H1 (cell line): ENCODE measurements around the gene PHAX. TPM values are rescaled to one million over a fixed set of nuclear protein-coding genes. Genes with fewer than 3 reads are reported as not detected.

Experiments
- CTCF ChIA-PET: fragments of 300-600 bp; sonication (Branson Sonifier 250); formaldehyde crosslinking; loops from one replicate; lab custom pipeline; 2021; ENCODE audit not compliant: partially characterized antibody; lab: Charles Lee
- POLR2A ChIA-PET: fragments of 300-600 bp; sonication (Branson Sonifier 250); formaldehyde crosslinking; loops from one replicate; lab custom pipeline; 2021; ENCODE audit warnings: inconsistent platforms; ENCODE audit not compliant: partially characterized antibody; lab: Charles Lee
- DNase-seq, 2 experiments: peaks; one replicate each; pipeline versions ENCODE4 v3.0.0 to v3.0.0-alpha.2; 2010 to 2022; ENCODE audit warnings: low spot score in 2 of 2, low read depth in 1 of 2, mixed read lengths in 1 of 2
- FAIRE-seq: peaks from 2 replicates; lab custom pipeline; 2011; peaks lifted over from hg19 to GRCh38; lab: Jason Lieb, UNC
- H2AFZ ChIP-seq: 2 replicates; pipeline ENCODE4 v1.8.1; 2012; ENCODE audit warnings: low read length, inconsistent platforms
- H2AK5ac ChIP-seq: 2 replicates; pipeline ENCODE4 v1.6.1; 2013; ENCODE audit warnings: low read depth, low read length
- H2BK120ac ChIP-seq: replicated peaks from 2 replicates; pipeline ENCODE3; 2013; ENCODE audit warnings: low read depth, low read length, inconsistent platforms
- H2BK12ac ChIP-seq: 2 replicates; pipeline ENCODE4 v1.6.1; 2013; ENCODE audit warnings: low read depth, low read length
- H2BK15ac ChIP-seq: 2 replicates; pipeline ENCODE4 v1.6.1; 2013; ENCODE audit warnings: low read length
- H2BK20ac ChIP-seq: 2 replicates; pipeline ENCODE4 v1.6.1; 2013; ENCODE audit warnings: low read length
- H2BK5ac ChIP-seq: 2 replicates; pipeline ENCODE4 v1.6.1; 2013; ENCODE audit warnings: low read depth, low read length
- H3K14ac ChIP-seq: 2 replicates; pipeline ENCODE4 v1.6.1; 2013; ENCODE audit warnings: inconsistent platforms; ENCODE audit not compliant: insufficient read length
- H3K18ac ChIP-seq: 2 replicates; pipeline ENCODE4 v1.6.1; 2013; ENCODE audit warnings: low read length; ENCODE audit errors: extremely low read depth
- H3K23ac ChIP-seq: 2 replicates; pipeline ENCODE4 v1.6.1; 2013; ENCODE audit warnings: inconsistent platforms; ENCODE audit not compliant: insufficient read length
- H3K23me2 ChIP-seq: 2 replicates; pipeline ENCODE4 v1.6.1; 2013; ENCODE audit warnings: low read depth, low read length
- H3K27ac ChIP-seq: 2 replicates; pipeline ENCODE4 v1.6.1; 2011; ENCODE audit warnings: low read depth, low read length, inconsistent platforms
- H3K27me3 ChIP-seq, 4 experiments: replicated peaks in 1 of 4; 1 replicate in 1 of 4; 2 replicates in 3 of 4; pipeline versions ENCODE4 v1.6.1 to v1.8.1; 2011 to 2013; ENCODE audit warnings: low read length in 3 of 4, mild to moderate bottlenecking in 3 of 4, inconsistent platforms in 2 of 4, mixed read lengths in 2 of 4, moderate library complexity in 1 of 4; ENCODE audit not compliant: control insufficient read depth in 3 of 4, insufficient read depth in 3 of 4; ENCODE audit errors: extremely low read depth in 1 of 4
- H3K36me3 ChIP-seq, 4 experiments: 2 replicates each; pipeline versions ENCODE4 v1.6.1 to v1.8.1; 2011 to 2013; ENCODE audit warnings: mild to moderate bottlenecking in 4 of 4, low read length in 3 of 4, moderate library complexity in 2 of 4, control low read depth in 1 of 4, inconsistent platforms in 1 of 4; ENCODE audit not compliant: insufficient read depth in 4 of 4, control insufficient read depth in 2 of 4
- H3K4ac ChIP-seq: replicated peaks from 2 replicates; pipeline ENCODE3; 2013; ENCODE audit warnings: low read length, low read depth, mixed read lengths, inconsistent platforms; ENCODE audit not compliant: insufficient read length
- H3K4me1 ChIP-seq, 4 experiments: replicated peaks in 1 of 4; 1 replicate in 1 of 4; 2 replicates in 3 of 4; pipeline versions ENCODE4 v1.6.1 to v1.8.1; 2011 to 2013; ENCODE audit warnings: low read length in 3 of 4, inconsistent platforms in 2 of 4, mixed read lengths in 1 of 4; ENCODE audit not compliant: insufficient read depth in 4 of 4, control insufficient read depth in 3 of 4
- H3K4me2 ChIP-seq, 2 experiments: 2 replicates each; pipeline versions ENCODE4 v1.6.1 to v1.8.1; 2011 to 2013; ENCODE audit warnings: low read depth in 2 of 2, low read length in 2 of 2, control low read depth in 1 of 2, inconsistent platforms in 1 of 2, mild to moderate bottlenecking in 1 of 2; ENCODE audit not compliant: insufficient read depth in 1 of 2
- H3K4me3 ChIP-seq, 4 experiments: fragments of 200-600, 300-600 bp in 1 of 4; sonication (generic), shearing (Covaris generic), sonication (Bioruptor Twin) in 1 of 4; 2 replicates each; pipeline versions ENCODE4 v1.5.1 to v1.8.1; 2011 to 2016; ENCODE audit warnings: low read length in 4 of 4, low read depth in 3 of 4, control low read depth in 2 of 4, inconsistent platforms in 2 of 4, mild to moderate bottlenecking in 2 of 4, mixed read lengths in 1 of 4, moderate library complexity in 1 of 4; ENCODE audit not compliant: insufficient read depth in 2 of 4; ENCODE audit errors: extremely low read depth in 1 of 4
- H3K56ac ChIP-seq: replicated peaks from 2 replicates; pipeline ENCODE3; 2013; ENCODE audit warnings: low read depth, mild to moderate bottlenecking, mixed read lengths, low read length, inconsistent platforms; ENCODE audit not compliant: insufficient read length
- H3K79me1 ChIP-seq: 2 replicates; pipeline ENCODE4 v1.6.1; 2013; ENCODE audit warnings: low read depth, low read length, control low read depth
- H3K79me2 ChIP-seq, 2 experiments: 2 replicates each; pipeline versions ENCODE4 v1.6.1 to v1.8.1; 2012 to 2013; ENCODE audit warnings: low read length in 2 of 2, mild to moderate bottlenecking in 2 of 2, inconsistent platforms in 1 of 2; ENCODE audit not compliant: insufficient read depth in 2 of 2, control insufficient read depth in 1 of 2
- H3K9ac ChIP-seq, 4 experiments: replicated peaks in 1 of 4; 1 replicate in 1 of 4; 2 replicates in 3 of 4; pipeline versions ENCODE4 v1.6.1 to v1.8.1; 2011 to 2013; ENCODE audit warnings: low read depth in 3 of 4, low read length in 3 of 4, control low read depth in 2 of 4, mild to moderate bottlenecking in 2 of 4, moderate library complexity in 2 of 4, inconsistent platforms in 1 of 4; ENCODE audit errors: extremely low read depth in 1 of 4
- H3K9me3 ChIP-seq, 2 experiments: 2 replicates each; pipeline versions ENCODE4 v1.6.1 to v1.8.1; 2012 to 2013; ENCODE audit warnings: mild to moderate bottlenecking in 2 of 2, moderate library complexity in 2 of 2, control low read depth in 1 of 2, inconsistent platforms in 1 of 2, low read depth in 1 of 2, low read length in 1 of 2, mixed read lengths in 1 of 2; ENCODE audit not compliant: insufficient read depth in 2 of 2
- H4K20me1 ChIP-seq, 2 experiments: replicated peaks in 1 of 2; 2 replicates each; pipeline versions ENCODE3 to v1.8.1; 2011 to 2013; ENCODE audit warnings: inconsistent platforms in 2 of 2, low read length in 2 of 2, mild to moderate bottlenecking in 1 of 2; ENCODE audit not compliant: insufficient read depth in 2 of 2, control insufficient read depth in 1 of 2
- H4K5ac ChIP-seq: 2 replicates; pipeline ENCODE4 v1.6.1; 2013; ENCODE audit warnings: low read length, low read depth, mixed read lengths, inconsistent platforms; ENCODE audit not compliant: insufficient read length
- H4K8ac ChIP-seq: 2 replicates; pipeline ENCODE4 v1.8.0; 2013; ENCODE audit warnings: mild to moderate bottlenecking, moderate library complexity, low read length, inconsistent platforms; ENCODE audit not compliant: insufficient read depth; ENCODE audit errors: extremely low read depth
- H4K91ac ChIP-seq: replicated peaks from 2 replicates; pipeline ENCODE3; 2013; ENCODE audit warnings: low read length, mixed read lengths, inconsistent platforms; ENCODE audit not compliant: insufficient read length
- BRCA1 ChIP-seq: IDR thresholded peaks from 2 replicates; pipeline ENCODE4 v1.6.1; 2012; ENCODE audit warnings: low read depth, low read length, improper control_type of control experiment
- CREB1 ChIP-seq: IDR thresholded peaks from 2 replicates; pipeline ENCODE4 v1.6.1; 2012; ENCODE audit warnings: inconsistent platforms
- CTBP2 ChIP-seq: IDR thresholded peaks from 2 replicates; pipeline ENCODE4 v1.7.0; 2011; ENCODE audit warnings: borderline replicate concordance, mild to moderate bottlenecking, moderate library complexity, mixed read lengths, low read length; ENCODE audit not compliant: insufficient read depth, insufficient read length
- EP300 ChIP-seq, 2 experiments: IDR thresholded peaks; 1 replicate in 1 of 2; 2 replicates in 1 of 2; pipeline ENCODE4 v1.6.1; 2011 to 2012; ENCODE audit warnings: low read depth in 2 of 2, low read length in 2 of 2, mild to moderate bottlenecking in 2 of 2, borderline replicate concordance in 1 of 2, inconsistent platforms in 1 of 2, moderate library complexity in 1 of 2
- MAFK ChIP-seq: IDR thresholded peaks from 2 replicates; pipeline ENCODE4 v1.6.1; 2012; ENCODE audit warnings: low read depth, mild to moderate bottlenecking, improper control_type of control experiment, low read length
- POU5F1 ChIP-seq: IDR thresholded peaks from 2 replicates; pipeline ENCODE4 v1.6.1; 2011; ENCODE audit warnings: low read depth, mild to moderate bottlenecking, low read length, moderate library complexity
- RAD21 ChIP-seq, 2 experiments: IDR thresholded peaks in 1 of 2; conservative IDR thresholded peaks in 1 of 2; 2 replicates each; pipeline ENCODE4 v1.6.1; 2011; ENCODE audit warnings: low read depth in 2 of 2, low read length in 2 of 2, improper control_type of control experiment in 1 of 2, inconsistent platforms in 1 of 2, mild to moderate bottlenecking in 1 of 2, moderate library complexity in 1 of 2
- RFX5 ChIP-seq: IDR thresholded peaks from 2 replicates; pipeline ENCODE4 v1.6.1; 2011; ENCODE audit warnings: low read depth, low read length, improper control_type of control experiment, borderline replicate concordance
- SAP30 ChIP-seq: fragments of 300-600 bp; sonication (generic); IDR thresholded peaks from 2 replicates; pipeline ENCODE4 v1.7.1; 2012; ENCODE audit warnings: low read length, moderate library complexity, mild to moderate bottlenecking, inconsistent platforms; ENCODE audit not compliant: insufficient read depth, insufficient replicate concordance
- TAF1 ChIP-seq: IDR thresholded peaks from 2 replicates; pipeline ENCODE4 v1.6.1; 2011; ENCODE audit warnings: mild to moderate bottlenecking, low read depth, low read length
- WGBS, 2 experiments: shearing (Covaris generic) in 1 of 2; methylation state at CpG; one replicate each; pipeline versions ENCODE4 v1.1.6 to v1.1.7; 2013 to 2015; ENCODE audit warnings: low lambda C conversion rate in 2 of 2, mixed read lengths in 2 of 2, inconsistent platforms in 1 of 2, low coverage in 1 of 2, missing lambda C conversion rate in 1 of 2; ENCODE audit not compliant: insufficient replicate concordance in 2 of 2, insufficient coverage in 1 of 2, insufficient read length in 1 of 2; ENCODE audit errors: extremely low coverage in 1 of 2, missing lambda C conversion rate in 1 of 2; 5-methylcytosine and 5-hydroxymethylcytosine counted together
- polyA plus RNA-seq, 7 experiments: library from polyadenylated mRNA; depleted of rRNA in 3 of 7; stranded (reverse) in 5 of 7; unstranded in 2 of 7; fragments of >200 nt in 5 of 7; fragments of 200-250 nt in 2 of 7; gene quantifications; 1 replicate in 5 of 7; 2 replicates in 1 of 7; 4 replicates in 1 of 7; pipeline versions ENCODE4 v1.2.1 to v1.2.3, GENCODE V29; 2011 to 2013; ENCODE audit warnings: missing spikeins in 2 of 7, mixed read lengths in 2 of 7
- total RNA-seq: library from RNA; stranded (reverse); fragmentation: NEBNext Ultra II Directional; extraction: Animal tissue kit (Norgen Biotek cat#: 25700); gene quantifications from 2 replicates; pipeline ENCODE4 v1.2.1, GENCODE V29; 2021
- TF ChIP-seq, protein P1 (sequence below): IDR thresholded peaks from 2 replicates; pipeline ENCODE4 v1.6.1; 2011; ENCODE audit warnings: low read depth, mild to moderate bottlenecking, low read length; ENCODE audit not compliant: insufficient read depth

Gene PHAX
- total and polyA plus RNA-seq, 2 of the 8 experiments (the other 6 are each of a cell fraction or from before 2014, with no cell fraction given), result 32.1 to 59.5 TPM

DNA sequence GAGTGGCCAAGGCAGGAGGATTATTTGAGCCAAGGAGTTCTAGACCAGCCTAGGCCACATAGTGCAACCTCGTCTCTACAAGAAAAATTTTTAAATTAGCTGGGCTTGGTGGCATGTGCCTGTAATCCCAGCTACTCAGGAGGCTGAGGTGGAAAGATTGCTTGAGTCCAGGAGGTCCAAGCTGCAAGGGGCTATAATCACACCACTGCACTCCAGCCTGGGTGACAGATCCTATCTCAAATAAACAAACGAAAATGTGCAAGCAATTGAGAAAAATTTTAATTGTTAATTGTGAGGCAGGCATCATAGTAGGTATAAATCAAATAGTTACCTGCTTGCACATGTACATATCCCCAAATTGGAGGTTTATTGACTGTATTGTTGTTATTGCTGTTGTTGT lies 21.0 kb upstream of the PHAX start:
- 90% methylated on average over 2 of the region's 2 CpGs; no CpG with 5 or more reads in 1 of the 2 experiments for WGBS, 2 experiments
- H3K14ac ChIP-seq, result no peak overlapping the region
- H3K4me2 ChIP-seq, result no peak overlapping the region
- TF ChIP-seq BRCA1, result no peak
- no peak for TF ChIP-seq TAF1
- TF ChIP-seq CTBP2, result no peak
- no peak for TF ChIP-seq CREB1
- no peak for TF ChIP-seq RFX5
- TF ChIP-seq MAFK, result no peak
- TF ChIP-seq RAD21 (IDR thresholded peaks at IDR 0.05 in 1 of 2, conservative IDR thresholded peaks at IDR 0.05 in 1 of 2; ENCODE audit: low read depth in 2 of 2, low read length in 2 of 2), result no peak
- no peak for TF ChIP-seq SAP30
- TF ChIP-seq POU5F1, result no peak
- TF ChIP-seq, protein P1, sequence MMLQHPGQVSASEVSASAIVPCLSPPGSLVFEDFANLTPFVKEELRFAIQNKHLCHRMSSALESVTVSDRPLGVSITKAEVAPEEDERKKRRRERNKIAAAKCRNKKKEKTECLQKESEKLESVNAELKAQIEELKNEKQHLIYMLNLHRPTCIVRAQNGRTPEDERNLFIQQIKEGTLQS, result no peak
- no peak for TF ChIP-seq EP300 (IDR thresholded peaks at IDR 0.05; ENCODE audit: borderline replicate concordance in 1 of 2, low read depth in 2 of 2, low read length in 2 of 2)
- no peaks in the 10 kb centered on the region for H3K79me2 ChIP-seq
- no peak overlapping the region for H2AK5ac ChIP-seq
- H2BK20ac ChIP-seq, result no peak overlapping the region
- no peaks in the 10 kb centered on the region for H3K79me1 ChIP-seq
- DNase-seq (no peak), FAIRE-seq (no peak)
- no peak overlapping the region for H2AFZ ChIP-seq
- no peak overlapping the region for H2BK5ac ChIP-seq
- H3K27me3 ChIP-seq, result no peaks in the 10 kb centered on the region
- no peak overlapping the region for H3K18ac ChIP-seq
- H4K20me1 ChIP-seq, result no peaks in the 10 kb centered on the region
- no peak overlapping the region for H4K5ac ChIP-seq
- H2BK120ac ChIP-seq, result no peak overlapping the region
- no peak overlapping the region for H4K91ac ChIP-seq
- no peak overlapping the region for H3K56ac ChIP-seq
- no peak overlapping the region for H4K8ac ChIP-seq
- peaks cover 27 to 87% (median 66%) of the 10 kb centered on the region in 4 experiments for H3K36me3 ChIP-seq
- no peak overlapping the region for H3K9ac ChIP-seq
- POLR2A ChIA-PET, result interaction anchor here (0.7 to 3.1 kb wide), 7 partner anchors 10 to 87 kb away, joined by 3 to 12 read pairs (median 7); partner anchors contain the start of gene ALDH7A1
- no peak overlapping the region for H3K27ac ChIP-seq
- H3K4me3 ChIP-seq, result no peak overlapping the region
- H3K23ac ChIP-seq, result no peak overlapping the region
- CTCF ChIA-PET, result interaction anchor here (1.0 to 1.9 kb wide), 5 partner anchors 10 to 285 kb away, joined by 4 to 12 read pairs (median 4); partner anchors contain the start of genes ALDH7A1 and PHAX
- no peaks in the 10 kb centered on the region for H3K4me1 ChIP-seq
- H2BK12ac ChIP-seq, result no peak overlapping the region
- no peak overlapping the region for H3K4ac ChIP-seq
- H2BK15ac ChIP-seq, result no peak overlapping the region
- H3K23me2 ChIP-seq, result no peaks in the 10 kb centered on the region
- no peaks in the 10 kb centered on the region for H3K9me3 ChIP-seq
